Measurements from ENCODE around the gene OXCT1. TPM values are rescaled to one million over a fixed set of nuclear protein-coding genes. Genes with fewer than 3 reads are reported as not detected.
A peak's percentile ranks its signal among the peaks of the same experiment; 100 is the strongest.

The OXCT1 gene
- polyA plus RNA-seq, 6 donors from 2014 or later = 25.8 to 28.6 (median 26.5) TPM

- Mint-ChIP-seq H3K9me3 (peaks cover 0 to 29% (median 2%) of the 10 kb centered on the region in 7 donors), H3K4me3 (no peak overlapping the region), H3K27ac (peak overlapping the region in 1 of 6 donors; percentile 50), H3K27me3 (peaks cover 0 to 14% (median 7%) of the 10 kb centered on the region in 3 donors), H3K36me3 (no peaks in the 10 kb centered on the region), H3K4me1 (no peaks in the 10 kb centered on the region)
- ATAC-seq (ENCODE audit: low read depth in 2 of 2) = no peak
- no peak for DNase-seq
These were observed 174.2 kb downstream of the OXCT1 start for GRCh38 chr5:41695920-41696582.

- Mint-ChIP-seq H3K4me3 (no peak overlapping the region), H3K9me3 (peaks cover 0 to 7% (median 2%) of the 10 kb centered on the region in 7 donors), H3K4me1 (no peaks in the 10 kb centered on the region), H3K27me3 (peaks cover 0 to 1% (median 0%) of the 10 kb centered on the region in 3 donors), H3K36me3 (no peaks in the 10 kb centered on the region), H3K27ac (no peak overlapping the region)
- ATAC-seq (ENCODE audit: low read depth in 2 of 2) (no peak), DNase-seq (no peak)
These were observed 183.5 kb downstream of the OXCT1 start for GRCh38 chr5:41686767-41687166.

DNA sequence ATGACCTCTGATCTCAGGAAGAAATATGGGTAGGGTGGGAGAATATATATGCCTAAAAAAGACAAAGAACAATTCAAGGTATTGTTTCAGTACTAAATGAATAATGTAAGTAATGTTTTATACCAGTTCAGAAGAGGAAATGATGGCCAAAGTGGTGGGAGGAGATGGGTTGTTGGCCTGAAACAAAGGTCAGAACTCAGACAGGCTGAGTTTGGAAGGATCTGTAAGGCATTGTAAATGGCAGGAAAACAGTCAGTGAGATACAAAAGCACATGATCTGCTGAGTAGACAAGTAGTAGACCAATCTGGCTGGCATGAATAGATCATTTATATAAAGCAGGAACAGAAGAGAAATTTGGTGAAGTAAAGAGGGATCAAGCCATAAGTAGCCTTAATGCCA lies 184.0 kb downstream of the OXCT1 start:
- H3K4me1 Mint-ChIP-seq = no peaks in the 10 kb centered on the region
- no peak for ATAC-seq (ENCODE audit: low read depth in 2 of 2)

DNA sequence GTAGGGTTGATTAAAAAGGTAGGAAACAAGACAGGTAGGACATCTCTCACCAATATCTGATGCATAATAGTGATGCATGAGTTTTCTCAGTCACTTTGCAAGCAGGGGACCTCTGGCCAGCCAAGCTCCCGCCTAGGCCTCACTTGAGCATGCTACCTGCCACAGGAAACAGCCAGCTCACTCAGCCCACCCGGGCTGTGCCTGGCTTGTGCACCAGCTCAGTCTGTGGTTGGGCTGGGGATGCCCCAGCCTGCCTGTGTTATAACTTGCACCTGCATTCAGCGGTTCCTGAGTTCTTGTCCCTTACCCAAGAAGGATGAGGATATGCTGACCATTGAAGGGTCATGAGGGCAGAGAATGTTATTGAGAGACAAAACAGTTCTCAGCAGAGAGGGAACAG lies 187.0 kb downstream of the OXCT1 start:
- ATAC-seq (ENCODE audit: low read depth in 2 of 2) = no peak
- Mint-ChIP-seq H3K27me3 (peaks cover 0 to 9% (median 0%) of the 10 kb centered on the region in 3 donors), H3K4me1 (no peaks in the 10 kb centered on the region), H3K4me3 (no peak overlapping the region), H3K9me3 (peaks cover 0 to 9% (median 4%) of the 10 kb centered on the region in 7 donors), H3K36me3 (peaks cover 0 to 7% of the 10 kb centered on the region in 2 donors), H3K27ac (no peak overlapping the region)
- no peak for DNase-seq

More for the DNA sequence above, 184.0 kb downstream of the OXCT1 start:
- Mint-ChIP-seq H3K9me3 (peaks cover 0 to 7% (median 2%) of the 10 kb centered on the region in 7 donors), H3K36me3 (no peaks in the 10 kb centered on the region), H3K27me3 (peaks cover 0 to 6% (median 0%) of the 10 kb centered on the region in 3 donors), H3K4me3 (no peak overlapping the region), H3K27ac (no peak overlapping the region)
- DNase-seq = no peak

DNA sequence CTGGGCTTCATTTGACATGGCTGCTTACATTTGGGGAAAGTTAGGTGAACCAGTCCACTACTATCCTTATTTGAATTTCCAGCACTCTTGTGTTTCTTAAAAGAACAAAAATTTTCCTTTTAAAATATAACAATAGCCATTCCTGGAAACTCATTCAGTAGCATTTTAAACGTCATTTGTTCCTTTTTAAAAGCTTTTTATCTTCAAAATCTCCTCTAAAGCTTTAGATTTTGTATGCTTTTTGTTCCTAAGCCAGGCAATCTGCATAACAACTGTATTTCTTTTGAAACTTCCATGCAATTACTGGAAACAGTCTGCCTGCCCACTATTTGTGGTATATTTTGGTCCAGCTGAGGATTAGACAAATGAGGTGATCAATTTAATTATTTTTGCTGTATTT lies 187.6 kb downstream of the OXCT1 start:
- Mint-ChIP-seq H3K4me1 (no peaks in the 10 kb centered on the region), H3K27me3 (peaks cover 0 to 9% (median 0%) of the 10 kb centered on the region in 3 donors)

DNA sequence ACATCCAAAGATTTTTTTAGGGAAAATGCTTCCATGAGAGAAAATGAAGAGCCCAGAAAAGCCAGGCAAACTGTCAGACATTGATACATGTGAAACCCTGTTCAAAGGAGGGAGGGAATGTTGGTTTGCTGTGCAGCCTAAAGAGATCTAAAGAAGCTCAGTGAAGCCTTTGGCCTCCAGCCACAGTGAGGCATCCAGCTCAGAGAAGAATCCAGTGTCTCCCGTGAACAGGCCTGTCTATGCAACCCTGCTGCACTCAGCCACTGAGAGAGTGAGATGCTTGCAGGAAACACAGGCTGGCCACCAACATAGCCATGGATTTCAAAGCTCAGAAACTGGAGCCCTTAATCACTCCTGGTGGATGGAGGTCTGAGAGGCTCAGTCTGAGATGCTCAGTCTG lies 188.4 kb downstream of the OXCT1 start:
- H3K36me3 Mint-ChIP-seq = peaks cover 0 to 7% of the 10 kb centered on the region in 2 donors
- ATAC-seq (ENCODE audit: low read depth in 2 of 2) (no peak), DNase-seq (no peak)
- no peak overlapping the region for H3K27ac Mint-ChIP-seq
- H3K9me3 Mint-ChIP-seq = peaks cover 0 to 9% (median 4%) of the 10 kb centered on the region in 7 donors
- H3K4me3 Mint-ChIP-seq = no peak overlapping the region
- H3K27me3 Mint-ChIP-seq = peaks cover 0 to 9% (median 0%) of the 10 kb centered on the region in 3 donors
- H3K4me1 Mint-ChIP-seq = no peaks in the 10 kb centered on the region

More for the DNA sequence above, 187.6 kb downstream of the OXCT1 start:
- Mint-ChIP-seq H3K36me3 (peaks cover 0 to 7% of the 10 kb centered on the region in 2 donors), H3K4me3 (no peak overlapping the region), H3K27ac (no peak overlapping the region), H3K9me3 (peaks cover 0 to 9% (median 4%) of the 10 kb centered on the region in 7 donors)
- no peak for DNase-seq
- no peak for ATAC-seq (ENCODE audit: low read depth in 2 of 2)

Other genes with a start within 250 kb of the OXCT1 start
- 10 to 100 TPM in 5 of 6 donors, 1 to 10 TPM in 1; 2.9 to 19.8 (median 14.6) TPM for gene RIMOC1, start 33.9 kb upstream of the OXCT1 start, polyA plus RNA-seq (ENCODE audit: low read depth in 6 of 6)
- gene FBXO4, start 54.9 kb upstream of the OXCT1 start, polyA plus RNA-seq (ENCODE audit: low read depth in 6 of 6) = 10 to 100 TPM; 14.5 to 34.9 (median 26.4) TPM